Thyroid gland (tissue), 4 donors: ENCODE results near the gene ADARB1.

Source experiments
- POLR2A ChIP-seq, 2 donors: fragments of 450-650 bp; IDR thresholded peaks; one replicate each; pipeline ENCODE4 v1.6.1; 2017; ENCODE audit warnings: antibody characterized with exemption in 2 of 2, mild to moderate bottlenecking in 2 of 2, moderate library complexity in 1 of 2
- TF ChIP-seq, protein P1 (sequence below), 6 experiments: fragments of 200-600 bp in 3 of 6; fragments of 450-650 bp in 3 of 6; sonication (generic) in 3 of 6; IDR thresholded peaks; one replicate each; pipeline ENCODE4 v1.5.1; 2016 to 2019; ENCODE audit warnings: antibody characterized with exemption in 6 of 6, mild to moderate bottlenecking in 2 of 6, inconsistent platforms in 1 of 6, moderate library complexity in 1 of 6

DNA sequence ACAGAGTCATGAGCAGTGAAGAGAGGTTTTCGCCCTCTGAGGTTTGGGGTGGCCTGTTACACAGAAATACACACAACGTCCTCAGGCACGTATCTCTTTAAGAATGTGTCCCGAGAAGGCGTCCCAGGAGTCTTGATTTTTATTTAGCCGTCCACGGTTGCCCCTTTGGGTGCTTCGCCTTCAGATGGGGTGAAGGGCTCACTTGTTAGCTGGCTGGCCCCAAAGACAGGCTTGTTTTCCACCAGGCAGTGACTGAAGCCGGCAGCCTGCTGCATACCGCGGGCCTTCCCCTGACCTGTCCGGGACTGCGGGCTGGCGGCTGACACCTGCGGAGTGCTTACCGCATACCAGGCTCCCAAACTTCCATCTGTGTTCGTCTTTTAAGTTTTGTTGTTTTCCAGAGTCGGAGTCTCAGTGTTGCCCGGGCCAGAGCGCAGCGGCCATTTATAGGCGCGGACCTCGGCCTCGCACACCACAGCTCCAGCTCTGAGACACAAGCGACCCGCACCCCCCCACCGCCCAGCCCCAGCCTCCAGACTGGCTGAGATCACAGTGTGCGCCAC is 1.6 kb upstream of the ADARB1 start:
- TF ChIP-seq, protein P1, sequence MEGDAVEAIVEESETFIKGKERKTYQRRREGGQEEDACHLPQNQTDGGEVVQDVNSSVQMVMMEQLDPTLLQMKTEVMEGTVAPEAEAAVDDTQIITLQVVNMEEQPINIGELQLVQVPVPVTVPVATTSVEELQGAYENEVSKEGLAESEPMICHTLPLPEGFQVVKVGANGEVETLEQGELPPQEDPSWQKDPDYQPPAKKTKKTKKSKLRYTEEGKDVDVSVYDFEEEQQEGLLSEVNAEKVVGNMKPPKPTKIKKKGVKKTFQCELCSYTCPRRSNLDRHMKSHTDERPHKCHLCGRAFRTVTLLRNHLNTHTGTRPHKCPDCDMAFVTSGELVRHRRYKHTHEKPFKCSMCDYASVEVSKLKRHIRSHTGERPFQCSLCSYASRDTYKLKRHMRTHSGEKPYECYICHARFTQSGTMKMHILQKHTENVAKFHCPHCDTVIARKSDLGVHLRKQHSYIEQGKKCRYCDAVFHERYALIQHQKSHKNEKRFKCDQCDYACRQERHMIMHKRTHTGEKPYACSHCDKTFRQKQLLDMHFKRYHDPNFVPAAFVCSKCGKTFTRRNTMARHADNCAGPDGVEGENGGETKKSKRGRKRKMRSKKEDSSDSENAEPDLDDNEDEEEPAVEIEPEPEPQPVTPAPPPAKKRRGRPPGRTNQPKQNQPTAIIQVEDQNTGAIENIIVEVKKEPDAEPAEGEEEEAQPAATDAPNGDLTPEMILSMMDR (IDR thresholded peaks at IDR 0.05): no peak
- no peak for TF ChIP-seq POLR2A (IDR thresholded peaks at IDR 0.05)
